GM21360 (cell line): ENCODE data around the gene MAB21L4.
"Not testable (repeated sequence)": the region's sequence is repeated elsewhere in the genome, so short reads cannot be mapped to it uniquely, and the experiment has no call there.

Experiments
- ATAC-seq: cut with Tn5 transposase; IDR thresholded peaks from one replicate; pipeline ENCODE4 v1.9.1; 2021; ENCODE audit warnings: mild to moderate bottlenecking, moderate library complexity; ENCODE audit not compliant: unreplicated experiment

Gene MAB21L4

DNA sequence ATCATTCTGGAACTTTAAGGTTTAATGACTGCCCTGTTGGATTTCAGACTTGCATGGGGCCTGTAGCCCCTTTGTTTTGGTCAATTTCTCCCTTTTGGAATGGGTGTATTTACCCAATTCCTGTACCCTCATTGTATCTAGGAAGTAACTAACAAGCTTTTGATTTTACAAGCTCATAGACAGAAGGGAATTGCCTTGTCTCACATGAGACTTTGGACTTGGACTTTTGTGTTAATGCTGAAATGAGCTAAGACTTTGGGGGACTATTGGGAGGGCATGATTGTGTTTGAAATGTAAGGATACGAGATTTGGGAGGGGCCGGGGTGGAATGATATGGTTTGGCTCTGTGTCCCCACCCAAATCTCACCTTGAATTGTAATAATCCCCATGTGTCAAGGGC lies 49.6 kb downstream of the MAB21L4 start:
- not testable (repeated sequence) for ATAC-seq

GRCh38 chr2:240840435-240841060 lies 55.4 kb downstream of the MAB21L4 start:
- no peak for ATAC-seq

DNA sequence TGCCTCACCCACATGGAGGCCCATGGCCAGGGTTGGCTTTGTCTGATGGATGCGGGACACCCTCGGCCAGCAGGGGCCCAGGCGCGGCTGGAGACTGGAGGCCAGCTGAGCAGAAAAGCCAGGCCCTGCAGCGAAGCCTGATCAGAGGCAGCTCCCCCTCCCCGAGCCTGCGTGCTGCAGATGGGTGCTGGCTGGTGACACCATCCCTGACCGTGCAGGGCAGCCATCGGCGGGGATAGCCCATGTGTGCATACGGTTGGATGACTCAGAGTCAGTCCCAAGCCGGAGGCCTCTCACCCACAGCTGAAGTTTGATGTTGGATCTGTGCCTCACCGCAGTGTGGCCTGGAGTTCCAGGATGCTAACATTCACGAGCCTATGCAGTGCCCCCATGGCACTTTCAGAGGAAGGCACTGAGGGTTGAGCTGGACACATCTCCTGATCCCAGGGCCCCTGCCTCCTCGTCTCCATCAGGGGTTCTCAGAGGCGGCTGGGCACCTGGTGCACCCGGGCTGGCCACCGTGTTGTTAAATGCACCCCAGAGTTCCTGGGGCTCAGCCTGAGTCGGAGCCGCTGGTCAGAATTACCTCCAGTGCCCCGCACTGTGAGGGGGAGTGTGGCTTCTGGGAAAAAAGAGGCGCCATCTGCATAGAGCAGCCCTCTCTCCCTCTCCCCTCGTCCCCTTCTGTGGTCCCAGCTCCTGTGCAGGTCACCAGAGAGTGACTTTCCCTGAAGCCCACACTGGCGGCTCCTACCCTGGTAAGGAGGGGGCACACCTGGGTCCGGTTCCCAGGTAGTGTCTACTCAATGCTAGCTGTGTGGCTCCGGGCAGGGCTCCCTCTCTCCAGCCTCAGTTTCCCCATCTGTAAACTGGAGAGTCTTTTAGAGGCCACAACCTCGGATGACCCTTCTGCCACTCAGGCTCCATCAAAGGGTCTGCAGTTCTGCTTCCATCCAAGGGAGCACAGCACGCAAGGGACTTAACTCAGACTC lies 56.5 kb downstream of the MAB21L4 start:
- no peak for ATAC-seq

- no peak for ATAC-seq
These were observed 58.3 kb downstream of the MAB21L4 start for GRCh38 chr2:240837621-240838020.

DNA sequence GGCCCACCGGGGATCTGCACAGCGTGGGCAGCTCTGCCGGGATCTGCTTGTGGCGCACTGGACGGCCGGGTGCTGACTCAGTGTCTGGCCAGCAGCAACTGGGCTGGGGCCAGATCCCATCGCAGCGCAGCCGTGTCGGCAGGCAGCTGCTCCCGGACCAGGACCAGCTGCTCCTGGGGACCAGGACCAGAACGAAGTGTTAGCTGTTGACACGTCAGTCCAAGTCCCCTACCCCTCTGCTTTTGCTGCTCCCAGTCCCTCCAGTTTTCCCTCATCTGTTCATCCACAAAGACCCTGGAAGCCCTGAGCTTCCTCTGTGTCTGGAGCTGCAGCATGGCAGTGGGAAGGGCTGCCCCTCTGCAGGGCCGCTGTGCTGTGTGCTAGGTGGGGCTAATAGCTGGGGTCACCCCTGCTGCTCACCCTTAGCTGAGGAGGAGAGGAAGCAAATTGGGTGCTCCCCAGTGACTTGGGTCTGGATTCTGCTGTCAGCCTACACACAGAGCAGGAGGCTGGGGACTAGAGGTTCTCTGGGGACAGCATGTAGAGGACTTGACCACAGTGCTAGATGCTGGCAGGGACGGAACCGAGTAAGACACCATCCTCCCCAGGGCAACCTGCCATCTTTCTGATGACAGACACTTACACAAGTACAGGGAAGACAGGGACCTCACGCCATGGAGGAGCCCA lies 59.0 kb downstream of the MAB21L4 start:
- no peak for ATAC-seq
